GM12878 (cell line): ENCODE results near the gene TCF7L2.

Experiments
- CHD2 ChIP-seq: IDR thresholded peaks from 2 replicates; pipeline ENCODE4 v1.6.1; 2011; ENCODE audit warnings: low read depth, low read length, improper control_type of control experiment, borderline replicate concordance
- EZH2 ChIP-seq: IDR thresholded peaks from 2 replicates; pipeline ENCODE4 v1.6.1; 2012; ENCODE audit warnings: low read depth, mild to moderate bottlenecking, control low read depth, inconsistent platforms, low read length, borderline replicate concordance; ENCODE audit not compliant: control insufficient read depth
- MXI1 ChIP-seq: fragments of 150-350 bp; IDR thresholded peaks from 2 replicates; pipeline ENCODE4 v1.6.1; 2011; ENCODE audit warnings: low read depth, mild to moderate bottlenecking, inconsistent platforms, low read length, improper control_type of control experiment
- MYC ChIP-seq: IDR thresholded peaks from 2 replicates; pipeline ENCODE4 v1.6.1; 2011; ENCODE audit warnings: mild to moderate bottlenecking, low read length, moderate library complexity, inconsistent platforms; ENCODE audit not compliant: insufficient read depth, insufficient replicate concordance, insufficient read length, severe bottlenecking
- NFIC ChIP-seq: IDR thresholded peaks from 2 replicates; pipeline ENCODE4 v1.6.1; 2012; ENCODE audit warnings: low read depth, mild to moderate bottlenecking, inconsistent platforms, low read length, moderate library complexity
- RFX5 ChIP-seq: IDR thresholded peaks from 2 replicates; pipeline ENCODE4 v1.6.1; 2011; ENCODE audit warnings: low read depth, low read length, improper control_type of control experiment
- SRF ChIP-seq, 2 experiments: IDR thresholded peaks; 2 replicates each; pipeline ENCODE4 v1.6.1; 2011; ENCODE audit warnings: low read depth in 2 of 2, low read length in 2 of 2, mild to moderate bottlenecking in 1 of 2, moderate library complexity in 1 of 2
- TF ChIP-seq, protein P1 (sequence below): fragments of 450-650 bp; IDR thresholded peaks from 2 replicates; pipeline ENCODE4 v1.6.1; 2017; ENCODE audit warnings: mild to moderate bottlenecking, moderate library complexity
- TF ChIP-seq, protein P2 (sequence below), 3 experiments: IDR thresholded peaks in 2 of 3; conservative IDR thresholded peaks in 1 of 3; 2 replicates each; pipeline ENCODE4 v1.5.1; 2011; ENCODE audit warnings: low read depth in 3 of 3, low read length in 3 of 3, mild to moderate bottlenecking in 3 of 3, control low read depth in 2 of 3, moderate library complexity in 2 of 3, inconsistent platforms in 1 of 3, mixed read lengths in 1 of 3; ENCODE audit not compliant: control insufficient read depth in 2 of 3, insufficient read depth in 1 of 3; ENCODE audit errors: extremely low read depth in 1 of 3
- TF ChIP-seq, protein P3 (sequence below): IDR thresholded peaks from 2 replicates; pipeline ENCODE4 v1.6.1; 2012; ENCODE audit warnings: low read length, inconsistent platforms
- TF ChIP-seq, protein P4 (sequence below): IDR thresholded peaks from 2 replicates; pipeline ENCODE4 v1.6.1; 2012; ENCODE audit warnings: mild to moderate bottlenecking, low read depth, low read length

DNA sequence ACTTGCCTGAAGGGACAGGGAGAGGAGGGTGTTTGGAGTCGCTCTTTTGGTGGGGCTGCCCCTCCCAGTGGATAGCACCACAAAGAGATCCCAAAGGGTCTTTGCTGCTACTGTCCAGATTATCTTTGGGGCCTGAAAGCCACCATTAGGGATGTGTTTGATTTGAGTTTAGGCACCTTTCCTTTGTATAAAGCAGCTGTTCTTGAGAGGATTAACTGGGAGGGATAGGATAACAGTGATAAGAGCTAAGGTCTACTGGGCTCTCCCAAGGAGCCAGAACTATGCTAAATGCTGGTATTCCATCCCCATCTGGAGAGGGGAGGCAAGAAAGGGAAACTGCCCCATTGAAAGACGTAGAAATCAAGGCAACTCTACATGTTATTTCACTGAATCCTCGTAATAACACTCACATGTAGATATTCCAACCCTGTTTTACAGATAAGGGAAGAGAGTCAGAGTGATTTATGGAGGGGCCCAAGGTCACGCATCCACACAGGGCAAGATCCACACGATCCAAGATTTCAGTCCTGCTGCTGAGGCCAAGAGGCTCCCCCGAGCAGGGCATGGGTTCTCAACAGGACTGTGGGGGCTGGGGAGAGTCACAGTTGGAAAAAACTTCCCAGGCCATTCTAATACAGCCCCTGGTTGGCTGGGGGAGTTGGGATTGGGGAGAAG is 11.1 kb upstream of the TCF7L2 start:
- no peak for TF ChIP-seq SRF (IDR thresholded peaks at IDR 0.05; ENCODE audit: low read depth in 2 of 2, low read length in 2 of 2)
- TF ChIP-seq MXI1 = no peak
- TF ChIP-seq, protein P1, sequence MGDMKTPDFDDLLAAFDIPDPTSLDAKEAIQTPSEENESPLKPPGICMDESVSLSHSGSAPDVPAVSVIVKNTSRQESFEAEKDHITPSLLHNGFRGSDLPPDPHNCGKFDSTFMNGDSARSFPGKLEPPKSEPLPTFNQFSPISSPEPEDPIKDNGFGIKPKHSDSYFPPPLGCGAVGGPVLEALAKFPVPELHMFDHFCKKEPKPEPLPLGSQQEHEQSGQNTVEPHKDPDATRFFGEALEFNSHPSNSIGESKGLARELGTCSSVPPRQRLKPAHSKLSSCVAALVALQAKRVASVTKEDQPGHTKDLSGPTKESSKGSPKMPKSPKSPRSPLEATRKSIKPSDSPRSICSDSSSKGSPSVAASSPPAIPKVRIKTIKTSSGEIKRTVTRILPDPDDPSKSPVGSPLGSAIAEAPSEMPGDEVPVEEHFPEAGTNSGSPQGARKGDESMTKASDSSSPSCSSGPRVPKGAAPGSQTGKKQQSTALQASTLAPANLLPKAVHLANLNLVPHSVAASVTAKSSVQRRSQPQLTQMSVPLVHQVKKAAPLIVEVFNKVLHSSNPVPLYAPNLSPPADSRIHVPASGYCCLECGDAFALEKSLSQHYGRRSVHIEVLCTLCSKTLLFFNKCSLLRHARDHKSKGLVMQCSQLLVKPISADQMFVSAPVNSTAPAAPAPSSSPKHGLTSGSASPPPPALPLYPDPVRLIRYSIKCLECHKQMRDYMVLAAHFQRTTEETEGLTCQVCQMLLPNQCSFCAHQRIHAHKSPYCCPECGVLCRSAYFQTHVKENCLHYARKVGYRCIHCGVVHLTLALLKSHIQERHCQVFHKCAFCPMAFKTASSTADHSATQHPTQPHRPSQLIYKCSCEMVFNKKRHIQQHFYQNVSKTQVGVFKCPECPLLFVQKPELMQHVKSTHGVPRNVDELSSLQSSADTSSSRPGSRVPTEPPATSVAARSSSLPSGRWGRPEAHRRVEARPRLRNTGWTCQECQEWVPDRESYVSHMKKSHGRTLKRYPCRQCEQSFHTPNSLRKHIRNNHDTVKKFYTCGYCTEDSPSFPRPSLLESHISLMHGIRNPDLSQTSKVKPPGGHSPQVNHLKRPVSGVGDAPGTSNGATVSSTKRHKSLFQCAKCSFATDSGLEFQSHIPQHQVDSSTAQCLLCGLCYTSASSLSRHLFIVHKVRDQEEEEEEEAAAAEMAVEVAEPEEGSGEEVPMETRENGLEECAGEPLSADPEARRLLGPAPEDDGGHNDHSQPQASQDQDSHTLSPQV = no peak
- TF ChIP-seq, protein P2, sequence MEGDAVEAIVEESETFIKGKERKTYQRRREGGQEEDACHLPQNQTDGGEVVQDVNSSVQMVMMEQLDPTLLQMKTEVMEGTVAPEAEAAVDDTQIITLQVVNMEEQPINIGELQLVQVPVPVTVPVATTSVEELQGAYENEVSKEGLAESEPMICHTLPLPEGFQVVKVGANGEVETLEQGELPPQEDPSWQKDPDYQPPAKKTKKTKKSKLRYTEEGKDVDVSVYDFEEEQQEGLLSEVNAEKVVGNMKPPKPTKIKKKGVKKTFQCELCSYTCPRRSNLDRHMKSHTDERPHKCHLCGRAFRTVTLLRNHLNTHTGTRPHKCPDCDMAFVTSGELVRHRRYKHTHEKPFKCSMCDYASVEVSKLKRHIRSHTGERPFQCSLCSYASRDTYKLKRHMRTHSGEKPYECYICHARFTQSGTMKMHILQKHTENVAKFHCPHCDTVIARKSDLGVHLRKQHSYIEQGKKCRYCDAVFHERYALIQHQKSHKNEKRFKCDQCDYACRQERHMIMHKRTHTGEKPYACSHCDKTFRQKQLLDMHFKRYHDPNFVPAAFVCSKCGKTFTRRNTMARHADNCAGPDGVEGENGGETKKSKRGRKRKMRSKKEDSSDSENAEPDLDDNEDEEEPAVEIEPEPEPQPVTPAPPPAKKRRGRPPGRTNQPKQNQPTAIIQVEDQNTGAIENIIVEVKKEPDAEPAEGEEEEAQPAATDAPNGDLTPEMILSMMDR (IDR thresholded peaks at IDR 0.05 in 2 of 3, conservative IDR thresholded peaks at IDR 0.05 in 1 of 3; ENCODE audit: control insufficient read depth in 2 of 3, extremely low read depth in 1 of 3, insufficient read depth in 1 of 3, low read depth in 3 of 3, low read length in 3 of 3) = no peak
- TF ChIP-seq, protein P3, sequence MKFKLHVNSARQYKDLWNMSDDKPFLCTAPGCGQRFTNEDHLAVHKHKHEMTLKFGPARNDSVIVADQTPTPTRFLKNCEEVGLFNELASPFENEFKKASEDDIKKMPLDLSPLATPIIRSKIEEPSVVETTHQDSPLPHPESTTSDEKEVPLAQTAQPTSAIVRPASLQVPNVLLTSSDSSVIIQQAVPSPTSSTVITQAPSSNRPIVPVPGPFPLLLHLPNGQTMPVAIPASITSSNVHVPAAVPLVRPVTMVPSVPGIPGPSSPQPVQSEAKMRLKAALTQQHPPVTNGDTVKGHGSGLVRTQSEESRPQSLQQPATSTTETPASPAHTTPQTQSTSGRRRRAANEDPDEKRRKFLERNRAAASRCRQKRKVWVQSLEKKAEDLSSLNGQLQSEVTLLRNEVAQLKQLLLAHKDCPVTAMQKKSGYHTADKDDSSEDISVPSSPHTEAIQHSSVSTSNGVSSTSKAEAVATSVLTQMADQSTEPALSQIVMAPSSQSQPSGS = no peak
- TF ChIP-seq RFX5 = no peak
- TF ChIP-seq EZH2 = no peak
- TF ChIP-seq NFIC = no peak
- TF ChIP-seq CHD2 = no peak
- no peak for TF ChIP-seq MYC
- TF ChIP-seq, protein P4, sequence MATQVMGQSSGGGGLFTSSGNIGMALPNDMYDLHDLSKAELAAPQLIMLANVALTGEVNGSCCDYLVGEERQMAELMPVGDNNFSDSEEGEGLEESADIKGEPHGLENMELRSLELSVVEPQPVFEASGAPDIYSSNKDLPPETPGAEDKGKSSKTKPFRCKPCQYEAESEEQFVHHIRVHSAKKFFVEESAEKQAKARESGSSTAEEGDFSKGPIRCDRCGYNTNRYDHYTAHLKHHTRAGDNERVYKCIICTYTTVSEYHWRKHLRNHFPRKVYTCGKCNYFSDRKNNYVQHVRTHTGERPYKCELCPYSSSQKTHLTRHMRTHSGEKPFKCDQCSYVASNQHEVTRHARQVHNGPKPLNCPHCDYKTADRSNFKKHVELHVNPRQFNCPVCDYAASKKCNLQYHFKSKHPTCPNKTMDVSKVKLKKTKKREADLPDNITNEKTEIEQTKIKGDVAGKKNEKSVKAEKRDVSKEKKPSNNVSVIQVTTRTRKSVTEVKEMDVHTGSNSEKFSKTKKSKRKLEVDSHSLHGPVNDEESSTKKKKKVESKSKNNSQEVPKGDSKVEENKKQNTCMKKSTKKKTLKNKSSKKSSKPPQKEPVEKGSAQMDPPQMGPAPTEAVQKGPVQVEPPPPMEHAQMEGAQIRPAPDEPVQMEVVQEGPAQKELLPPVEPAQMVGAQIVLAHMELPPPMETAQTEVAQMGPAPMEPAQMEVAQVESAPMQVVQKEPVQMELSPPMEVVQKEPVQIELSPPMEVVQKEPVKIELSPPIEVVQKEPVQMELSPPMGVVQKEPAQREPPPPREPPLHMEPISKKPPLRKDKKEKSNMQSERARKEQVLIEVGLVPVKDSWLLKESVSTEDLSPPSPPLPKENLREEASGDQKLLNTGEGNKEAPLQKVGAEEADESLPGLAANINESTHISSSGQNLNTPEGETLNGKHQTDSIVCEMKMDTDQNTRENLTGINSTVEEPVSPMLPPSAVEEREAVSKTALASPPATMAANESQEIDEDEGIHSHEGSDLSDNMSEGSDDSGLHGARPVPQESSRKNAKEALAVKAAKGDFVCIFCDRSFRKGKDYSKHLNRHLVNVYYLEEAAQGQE = no peak
